Endothelial cell of umbilical vein (primary cell): ENCODE data around the gene JAZF1. TPM values are rescaled to one million over a fixed set of nuclear protein-coding genes. Genes with fewer than 3 reads are reported as not detected.

ENCODE experiments used
- BruUV-seq: library from RNA; stranded (reverse); fragments of 400-500 nt; replicated peaks from 2 replicates; lab custom pipeline; 2021; lab: Mats Ljungman, UMichigan
- CTCF ChIA-PET: fragments of 300-600, 350-600 bp; sonication (Branson Sonifier 250); formaldehyde crosslinking; loops from one replicate; lab custom pipeline; 2021; ENCODE audit warnings: antibody characterized with exemption, inconsistent platforms; lab: Charles Lee
- POLR2A ChIA-PET: fragments of 300-600, 350-600 bp; sonication (Branson Sonifier 250); formaldehyde crosslinking; loops from one replicate; lab custom pipeline; 2021; ENCODE audit warnings: antibody characterized with exemption, inconsistent platforms; lab: Charles Lee
- DNase-seq: peaks from one replicate; pipeline ENCODE4 v3.0.0-alpha.2; 2011; ENCODE audit warnings: low read depth, low spot score
- FAIRE-seq: peaks from 2 replicates; lab custom pipeline; 2011; peaks lifted over from hg19 to GRCh38; lab: Jason Lieb, UNC
- H2AFZ ChIP-seq: 2 replicates; pipeline ENCODE4 v1.6.0; 2012; ENCODE audit warnings: low read depth, low read length, control low read depth, inconsistent platforms
- H3K27ac ChIP-seq: 2 replicates; pipeline ENCODE4 v1.5.1; 2011; ENCODE audit warnings: low read depth, mild to moderate bottlenecking, control low read depth, low read length, moderate library complexity; ENCODE audit not compliant: insufficient read depth
- H3K27me3 ChIP-seq, 2 experiments: 2 replicates each; pipeline versions ENCODE4 v1.6.0 to v1.6.1; 2011; ENCODE audit warnings: low read length in 2 of 2, mixed read lengths in 1 of 2; ENCODE audit not compliant: control insufficient read depth in 2 of 2, insufficient read depth in 2 of 2
- H3K36me3 ChIP-seq, 2 experiments: 2 replicates in 1 of 2; 3 replicates in 1 of 2; pipeline ENCODE4 v1.5.1; 2011; ENCODE audit warnings: low read length in 2 of 2, mild to moderate bottlenecking in 1 of 2, moderate library complexity in 1 of 2; ENCODE audit not compliant: control insufficient read depth in 2 of 2, insufficient read depth in 2 of 2; ENCODE audit errors: extremely low read depth in 1 of 2
- H3K4me1 ChIP-seq: 3 replicates; pipeline ENCODE4 v1.5.1; 2011; ENCODE audit warnings: mild to moderate bottlenecking, low read length; ENCODE audit not compliant: control insufficient read depth, insufficient read depth; ENCODE audit errors: extremely low read depth
- H3K4me2 ChIP-seq: 2 replicates; pipeline ENCODE4 v1.6.1; 2011; ENCODE audit warnings: low read length, control low read depth, mixed read lengths; ENCODE audit not compliant: insufficient read depth
- H3K4me3 ChIP-seq, 3 experiments: fragments of 200-600 bp in 1 of 3; sonication (generic), shearing (Covaris generic) in 1 of 3; replicated peaks in 1 of 3; 2 replicates each; pipeline ENCODE4 v1.5.1; 2011 to 2016; ENCODE audit warnings: control low read depth in 3 of 3, low read length in 3 of 3, mild to moderate bottlenecking in 2 of 3, inconsistent platforms in 1 of 3, low read depth in 1 of 3, moderate library complexity in 1 of 3; ENCODE audit not compliant: insufficient read depth in 1 of 3
- H3K79me2 ChIP-seq: 2 replicates; pipeline ENCODE4 v1.6.0; 2012; ENCODE audit warnings: low read length, inconsistent platforms; ENCODE audit not compliant: control insufficient read depth, insufficient read depth
- H3K9ac ChIP-seq: replicated peaks from 2 replicates; pipeline ENCODE3; 2011; ENCODE audit warnings: low read length, control low read depth; ENCODE audit not compliant: insufficient read depth; ENCODE audit errors: extremely low read depth
- H3K9me1 ChIP-seq: replicated peaks from 3 replicates; pipeline ENCODE4 v1.6.0; 2011; ENCODE audit warnings: mild to moderate bottlenecking, low read length; ENCODE audit not compliant: control insufficient read depth, insufficient read depth; ENCODE audit errors: extremely low read depth
- H3K9me3 ChIP-seq: replicated peaks from 2 replicates; pipeline ENCODE4 v1.5.1; 2012; ENCODE audit warnings: low read length, inconsistent platforms; ENCODE audit not compliant: control insufficient read depth, insufficient read depth
- H4K20me1 ChIP-seq: replicated peaks from 2 replicates; pipeline ENCODE3; 2011; ENCODE audit warnings: mild to moderate bottlenecking, low read length; ENCODE audit not compliant: control insufficient read depth, insufficient read depth; ENCODE audit errors: extremely low read depth
- CTCF ChIP-seq, 2 donors: IDR thresholded peaks; 1 replicate in 1 of 2; 2 replicates in 1 of 2; pipeline ENCODE4 v1.5.1; 2011; ENCODE audit warnings: low read length in 2 of 2, mild to moderate bottlenecking in 2 of 2, moderate library complexity in 2 of 2, control low read depth in 1 of 2, inconsistent platforms in 1 of 2, low read depth in 1 of 2; ENCODE audit not compliant: insufficient read depth in 1 of 2; ENCODE audit errors: extremely low read depth in 1 of 2
- EZH2 ChIP-seq: IDR thresholded peaks from 2 replicates; pipeline ENCODE4 v1.6.1; 2012; ENCODE audit warnings: borderline replicate concordance, low read depth, mild to moderate bottlenecking, moderate library complexity, low read length, inconsistent platforms; ENCODE audit not compliant: severe bottlenecking
- FOS ChIP-seq: IDR thresholded peaks from 2 replicates; pipeline ENCODE4 v1.6.1; 2011; ENCODE audit warnings: mild to moderate bottlenecking, low read length, moderate library complexity, borderline replicate concordance; ENCODE audit not compliant: insufficient read depth
- GATA2 ChIP-seq: IDR thresholded peaks from 2 replicates; pipeline ENCODE4 v1.7.0; 2011; ENCODE audit warnings: low read depth, mild to moderate bottlenecking, moderate library complexity, mixed read lengths, low read length; ENCODE audit not compliant: insufficient read length, insufficient read depth
- JUN ChIP-seq: IDR thresholded peaks from 2 replicates; pipeline ENCODE4 v1.6.1; 2011; ENCODE audit warnings: borderline replicate concordance, low read depth; ENCODE audit not compliant: insufficient read length, insufficient read depth
- MAX ChIP-seq: IDR thresholded peaks from 2 replicates; pipeline ENCODE4 v1.6.1; 2011; ENCODE audit not compliant: insufficient read depth, insufficient read length
- MYC ChIP-seq: IDR thresholded peaks from one replicate; pipeline ENCODE4 v1.6.1; 2011; ENCODE audit warnings: mild to moderate bottlenecking, low read depth, low read length
- POLR2A ChIP-seq: IDR thresholded peaks from 2 replicates; pipeline ENCODE4 v1.6.1; 2012; ENCODE audit warnings: low read depth, mild to moderate bottlenecking, control low read depth, low read length
- POLR2AphosphoS5 ChIP-seq: IDR thresholded peaks from 2 replicates; pipeline ENCODE4 v1.6.1; 2012; ENCODE audit warnings: low read depth, mild to moderate bottlenecking, control low read depth, low read length, moderate library complexity; ENCODE audit not compliant: insufficient read depth
- dilution Hi-C: fragments of 300-500 bp; cut with MboI; formaldehyde crosslinking; loops from one replicate; pipeline ENCODE4 v1.15.0; 2019; ENCODE audit warnings: low sequenced_read_pairs; ENCODE audit not compliant: extremely low pct_ligation_motif_present
- intact Hi-C: fragments of 100-400 bp; cut with micrococcal nuclease; formaldehyde crosslinking; loops from one replicate; pipeline ENCODE4 v1.10.0; 2022
- polyA plus RNA-seq, 4 experiments: library from polyadenylated mRNA; depleted of rRNA in 3 of 4; stranded (reverse) in 3 of 4; unstranded in 1 of 4; fragments of >200 nt; gene quantifications; 2 replicates each; pipeline versions ENCODE4 v1.2.1 to v1.2.3, GENCODE V29; 2011 to 2012; ENCODE audit warnings: missing spikeins in 1 of 4
- total RNA-seq: library from RNA; stranded (reverse); gene quantifications from 2 replicates; pipeline ENCODE4 v1.2.3, GENCODE V29; 2021

JAZF1 gene
- total and polyA plus RNA-seq, 2 donors (not counting 3 experiments of a cell fraction or from before 2014, with no cell fraction given): 2.5 to 16.9 TPM

- CTCF ChIA-PET: no interaction called here
- BruUV-seq: no TSS peak
Measured at GRCh38 chr7:28200598-28200997, 20.0 kb upstream of the JAZF1 start.

More at GRCh38 chr7:28200598-28200997, 20.0 kb upstream of the JAZF1 start:
- intact Hi-C loops (no loop called here), dilution Hi-C loops (no loop called here)
- peaks cover 5 to 8% of the 10 kb centered on the region in 2 experiments for H3K27me3 ChIP-seq
- no peak overlapping the region for H3K27ac ChIP-seq
- no peak for TF ChIP-seq POLR2A
- no peak for TF ChIP-seq EZH2
- no peak for TF ChIP-seq POLR2AphosphoS5
- no peak for TF ChIP-seq GATA2
- TF ChIP-seq CTCF (IDR thresholded peaks at IDR 0.05; ENCODE audit: extremely low read depth in 1 of 2, insufficient read depth in 1 of 2, low read depth in 1 of 2, low read length in 2 of 2): no peak
- no peak for TF ChIP-seq MYC
- no peak for TF ChIP-seq FOS
- no peak for TF ChIP-seq MAX
- TF ChIP-seq JUN: no peak
- H3K4me1 ChIP-seq: no peaks in the 10 kb centered on the region
- H3K9ac ChIP-seq: no peak overlapping the region
- POLR2A ChIA-PET: no interaction called here
- no peaks in the 10 kb centered on the region for H3K79me2 ChIP-seq
- H2AFZ ChIP-seq: no peak overlapping the region
- H3K9me1 ChIP-seq: no peaks in the 10 kb centered on the region
- DNase-seq (no peak), FAIRE-seq (no peak)
- no peak overlapping the region for H3K4me2 ChIP-seq
- H3K4me3 ChIP-seq: no peak overlapping the region
- no peaks in the 10 kb centered on the region for H3K36me3 ChIP-seq
- H4K20me1 ChIP-seq: no peaks in the 10 kb centered on the region
- no peaks in the 10 kb centered on the region for H3K9me3 ChIP-seq
